GM12801 (cell line): ENCODE data around the gene GDAP2.

Experiments used
- TF ChIP-seq, protein P1 (sequence below): IDR thresholded peaks from one replicate; pipeline ENCODE4 v1.5.1; 2011; ENCODE audit warnings: control low read depth; ENCODE audit not compliant: insufficient read length; ENCODE audit errors: extremely low read depth

Gene GDAP2

DNA sequence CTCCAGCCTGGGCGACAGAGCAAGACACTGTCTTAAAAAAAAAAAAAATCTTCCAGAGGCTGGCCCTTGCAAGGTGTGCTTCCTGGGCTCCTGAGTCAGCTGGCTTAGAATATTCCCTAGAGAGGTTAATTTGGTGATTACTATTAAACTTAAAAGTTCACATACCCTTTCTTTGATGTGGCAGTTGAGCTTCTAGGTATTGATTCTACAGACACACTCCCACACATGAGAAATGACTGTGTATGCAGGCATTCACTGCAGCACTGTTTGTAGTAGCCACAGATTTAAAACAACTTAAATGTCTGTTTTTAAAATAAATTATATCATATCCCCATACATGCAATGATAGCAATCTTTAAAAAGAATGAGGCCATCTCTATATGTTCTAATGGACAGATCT, 93.4 kb downstream of the GDAP2 start:
- TF ChIP-seq, protein P1, sequence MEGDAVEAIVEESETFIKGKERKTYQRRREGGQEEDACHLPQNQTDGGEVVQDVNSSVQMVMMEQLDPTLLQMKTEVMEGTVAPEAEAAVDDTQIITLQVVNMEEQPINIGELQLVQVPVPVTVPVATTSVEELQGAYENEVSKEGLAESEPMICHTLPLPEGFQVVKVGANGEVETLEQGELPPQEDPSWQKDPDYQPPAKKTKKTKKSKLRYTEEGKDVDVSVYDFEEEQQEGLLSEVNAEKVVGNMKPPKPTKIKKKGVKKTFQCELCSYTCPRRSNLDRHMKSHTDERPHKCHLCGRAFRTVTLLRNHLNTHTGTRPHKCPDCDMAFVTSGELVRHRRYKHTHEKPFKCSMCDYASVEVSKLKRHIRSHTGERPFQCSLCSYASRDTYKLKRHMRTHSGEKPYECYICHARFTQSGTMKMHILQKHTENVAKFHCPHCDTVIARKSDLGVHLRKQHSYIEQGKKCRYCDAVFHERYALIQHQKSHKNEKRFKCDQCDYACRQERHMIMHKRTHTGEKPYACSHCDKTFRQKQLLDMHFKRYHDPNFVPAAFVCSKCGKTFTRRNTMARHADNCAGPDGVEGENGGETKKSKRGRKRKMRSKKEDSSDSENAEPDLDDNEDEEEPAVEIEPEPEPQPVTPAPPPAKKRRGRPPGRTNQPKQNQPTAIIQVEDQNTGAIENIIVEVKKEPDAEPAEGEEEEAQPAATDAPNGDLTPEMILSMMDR: no peak

DNA sequence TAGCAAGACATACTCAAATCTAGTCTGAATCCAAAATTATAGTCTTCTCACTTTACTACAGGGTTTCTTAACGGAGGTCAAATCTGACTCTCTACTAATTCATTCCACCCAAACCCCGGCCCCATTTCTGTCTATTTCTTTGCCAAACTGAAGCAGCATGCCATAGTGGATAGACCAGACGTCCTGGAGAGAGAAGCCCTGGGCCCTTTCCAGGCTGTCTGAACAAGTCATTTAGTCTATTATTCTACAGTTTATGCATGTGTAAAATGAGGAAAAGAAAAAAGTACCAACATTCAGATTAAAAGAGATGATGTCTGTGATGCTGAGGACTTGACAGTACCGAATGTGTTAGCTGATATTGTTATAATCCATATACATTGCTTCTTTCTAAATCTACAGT, 95.0 kb downstream of the GDAP2 start:
- TF ChIP-seq, protein P1: no peak

DNA sequence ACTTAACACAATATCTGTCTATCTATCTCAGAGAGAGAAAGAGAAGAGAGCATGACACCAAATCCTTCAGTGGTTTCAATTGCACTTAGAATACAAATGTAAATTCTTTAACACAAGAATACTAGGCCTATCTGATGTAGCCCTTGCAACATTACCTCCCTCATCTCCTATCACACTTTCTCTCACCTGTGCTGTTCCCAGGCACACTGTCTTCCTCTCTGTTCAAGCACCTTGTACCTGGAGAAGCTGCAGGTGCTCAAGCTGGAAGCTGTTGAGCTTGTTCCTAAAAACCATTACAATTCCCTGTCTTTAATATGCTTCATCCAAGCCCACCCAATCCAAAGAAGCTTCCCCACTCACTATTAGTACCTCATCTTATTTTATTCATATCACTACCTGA, 97.0 kb downstream of the GDAP2 start:
- TF ChIP-seq, protein P1: no peak

DNA sequence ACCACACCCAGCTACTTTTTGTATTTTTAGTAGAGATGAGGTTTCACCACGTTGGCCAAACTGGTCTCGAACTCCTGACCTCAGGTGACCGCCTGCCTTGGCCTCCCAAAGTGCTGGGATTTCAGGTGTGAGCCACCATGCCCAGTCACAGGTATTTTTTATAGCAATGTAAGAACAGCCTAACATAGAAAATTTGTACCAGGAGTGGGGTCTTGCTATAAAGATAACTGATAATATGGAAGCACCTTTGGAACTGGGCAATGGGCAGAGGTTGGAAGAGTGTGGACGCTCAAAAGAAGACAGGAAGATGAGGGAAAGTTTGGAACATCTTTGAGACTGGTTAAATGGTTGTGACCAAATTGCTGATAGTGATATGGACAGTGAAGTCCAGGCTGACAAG, 99.2 kb downstream of the GDAP2 start:
- TF ChIP-seq, protein P1: no peak

DNA sequence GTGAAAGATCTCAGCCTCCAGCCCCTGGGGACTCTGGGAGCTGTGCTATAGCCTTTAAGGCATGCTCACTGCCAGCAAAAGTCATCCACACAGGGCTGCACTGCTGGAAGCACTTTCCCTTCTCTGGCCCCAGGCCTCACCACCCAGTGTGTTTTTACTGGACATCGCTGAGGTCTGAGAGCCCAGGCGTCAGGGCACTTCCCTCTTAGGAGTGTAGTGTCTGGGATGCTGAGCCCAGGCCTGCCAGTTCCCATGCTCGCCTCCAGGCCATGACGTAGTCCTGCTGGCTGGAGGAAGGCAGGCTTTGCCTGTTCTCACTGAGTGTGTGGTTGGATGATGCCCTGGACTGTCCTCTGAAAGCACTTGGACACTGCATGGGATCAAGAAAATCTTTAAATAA, 101.2 kb downstream of the GDAP2 start:
- TF ChIP-seq, protein P1: no peak

DNA sequence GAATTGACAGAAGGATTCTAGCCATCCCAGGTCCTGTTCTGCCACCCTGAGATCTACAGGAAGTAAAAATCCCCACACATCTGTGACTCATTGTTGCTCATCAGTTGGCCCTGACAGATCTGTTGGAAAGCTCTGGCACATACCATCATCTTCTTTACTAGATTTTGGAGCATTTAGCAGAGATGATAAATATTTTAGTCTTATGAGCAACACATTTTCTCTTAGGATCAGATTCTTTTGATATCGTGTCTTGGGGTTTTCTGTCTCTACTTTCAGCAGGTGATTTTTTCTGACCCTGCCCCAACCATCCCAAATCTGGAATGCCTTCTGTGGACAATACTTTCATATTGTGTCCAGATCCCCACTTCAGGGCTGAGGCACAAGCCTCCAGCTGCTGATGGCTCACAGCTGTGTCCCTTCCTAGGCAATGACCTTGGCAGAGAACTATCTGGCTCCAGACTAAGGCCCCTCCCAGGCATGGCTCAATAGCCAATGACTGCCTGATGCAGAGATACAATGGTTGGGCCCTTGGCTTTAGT, 102.8 kb downstream of the GDAP2 start:
- TF ChIP-seq, protein P1: no peak

DNA sequence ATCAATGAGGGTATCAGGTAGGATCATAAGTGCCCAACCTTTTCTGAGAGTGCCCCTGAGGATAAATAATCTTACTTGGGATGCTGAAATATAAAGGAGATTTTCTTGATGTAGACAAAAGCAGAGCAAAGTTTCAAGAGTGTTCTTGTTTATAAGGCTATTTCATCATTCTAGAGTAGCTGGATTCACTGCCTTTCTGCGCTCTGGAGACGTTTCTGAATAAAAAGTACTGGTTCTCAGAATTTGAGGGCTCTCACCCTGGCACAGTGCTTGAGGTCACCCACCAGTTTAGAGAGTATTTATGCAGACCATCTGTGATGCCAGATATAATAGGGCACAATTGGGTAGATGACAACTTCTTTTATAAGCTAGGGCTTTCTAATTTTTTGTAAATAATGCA, 103.3 kb downstream of the GDAP2 start:
- TF ChIP-seq, protein P1: no peak

DNA sequence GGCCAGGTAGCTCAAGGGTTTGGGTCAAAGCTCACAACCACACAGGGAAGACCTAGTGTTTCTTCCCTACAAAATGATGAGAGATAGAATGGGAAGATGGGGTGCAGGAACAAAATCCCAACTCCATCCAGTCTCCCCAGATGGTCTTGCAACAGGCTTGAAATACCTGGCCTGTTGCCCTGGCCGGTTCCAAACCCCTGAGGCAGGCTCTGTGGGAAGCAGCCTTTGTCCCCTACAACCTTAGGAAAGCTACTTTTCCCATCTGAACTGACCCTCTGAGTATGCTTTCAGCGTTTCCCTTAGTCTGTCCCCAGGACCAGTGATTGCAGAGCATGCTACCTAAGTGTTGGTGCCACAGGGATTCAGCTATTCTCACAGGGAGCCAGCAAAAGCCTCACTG, 104.0 kb downstream of the GDAP2 start:
- TF ChIP-seq, protein P1: no peak
